NCI-H748 treated with DMSO at 0.1 percent for 48 hours (cell line): Measurements from ENCODE around the gene OSR1.
"Not testable (repeated sequence)": the region's sequence is repeated elsewhere in the genome, so short reads cannot be mapped to it uniquely, and the experiment has no call there.

Experiments used
- DNase-seq: peaks from one replicate; lab custom pipeline; 2025; lab: John Stamatoyannopoulos, UW

Gene OSR1

DNA sequence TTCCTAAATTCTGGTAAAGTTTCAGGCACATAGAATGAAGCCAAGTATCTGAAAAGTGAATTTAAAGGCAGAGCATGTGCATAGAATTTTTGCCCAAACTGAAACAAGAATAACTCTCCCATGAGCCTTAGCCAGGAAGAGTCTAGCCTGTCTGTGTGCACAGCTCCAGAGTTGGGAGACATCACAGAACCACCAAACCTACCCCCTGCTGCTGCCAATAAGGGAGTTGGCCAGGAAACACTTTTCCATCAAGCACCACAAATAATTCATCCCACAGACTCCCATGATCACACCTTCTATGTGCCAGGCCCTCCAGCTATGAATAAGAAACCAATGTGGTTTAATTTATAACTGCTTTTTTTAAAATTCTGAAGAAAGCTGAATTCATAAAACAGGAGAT is 27.0 kb downstream of the OSR1 start:
- no peak for DNase-seq

DNA sequence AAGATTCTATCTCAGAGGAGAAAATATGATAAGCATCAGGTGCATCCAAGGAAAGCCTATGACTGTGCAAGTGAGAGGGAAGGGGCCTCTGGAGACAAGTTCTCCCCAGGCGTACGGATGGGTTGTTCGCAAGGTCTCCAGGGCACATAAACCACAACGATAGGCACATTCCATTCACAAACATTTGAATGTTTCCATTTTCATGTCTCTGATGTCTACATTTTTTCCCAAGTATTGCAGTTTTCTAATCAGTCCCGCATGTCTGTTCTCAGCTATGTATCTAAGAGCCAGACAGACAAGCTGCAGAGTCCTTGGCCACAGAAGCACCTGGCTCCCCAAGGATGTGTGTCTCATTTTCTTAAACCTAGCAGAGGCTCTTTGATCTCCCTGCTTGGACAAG is 28.0 kb downstream of the OSR1 start:
- no peak for DNase-seq

DNA sequence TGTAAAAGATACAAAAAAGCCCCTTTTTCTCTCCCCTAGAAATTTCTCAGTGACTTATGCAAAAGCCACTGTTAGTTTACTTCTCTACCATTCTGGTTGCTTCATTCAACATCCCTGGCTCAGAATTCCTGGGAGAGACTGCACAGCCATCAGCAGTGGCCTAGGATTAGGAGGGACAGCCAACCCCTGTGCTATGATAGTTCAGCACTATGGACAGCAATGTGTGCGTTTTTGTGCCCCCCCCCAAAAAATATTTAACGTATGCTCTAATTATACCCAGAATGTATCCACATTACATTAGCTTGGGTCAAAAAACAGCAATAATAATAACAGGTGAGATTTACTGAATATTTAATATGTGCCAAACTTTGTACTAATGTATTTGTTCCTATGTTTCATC is 29.0 kb downstream of the OSR1 start:
- no peak for DNase-seq

DNA sequence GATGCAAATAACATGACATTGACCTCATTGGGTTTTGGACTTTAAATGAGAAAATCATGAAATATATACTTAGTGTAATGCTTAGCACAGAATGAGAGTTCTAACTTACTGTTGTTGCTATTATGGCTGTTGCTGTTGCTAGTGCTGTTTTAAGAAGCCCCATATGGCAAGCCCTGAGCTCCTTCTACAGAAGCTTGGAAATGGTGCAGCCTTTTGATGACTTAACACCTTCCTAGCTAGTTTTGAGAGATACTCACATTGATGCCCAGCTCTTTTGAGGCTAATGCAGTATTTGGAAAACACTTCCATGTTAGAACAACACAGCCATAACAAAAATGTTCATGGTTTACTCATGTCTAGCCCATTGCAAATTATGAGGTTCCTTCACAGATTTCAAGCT is 30.9 kb downstream of the OSR1 start:
- DNase-seq: no peak

DNA sequence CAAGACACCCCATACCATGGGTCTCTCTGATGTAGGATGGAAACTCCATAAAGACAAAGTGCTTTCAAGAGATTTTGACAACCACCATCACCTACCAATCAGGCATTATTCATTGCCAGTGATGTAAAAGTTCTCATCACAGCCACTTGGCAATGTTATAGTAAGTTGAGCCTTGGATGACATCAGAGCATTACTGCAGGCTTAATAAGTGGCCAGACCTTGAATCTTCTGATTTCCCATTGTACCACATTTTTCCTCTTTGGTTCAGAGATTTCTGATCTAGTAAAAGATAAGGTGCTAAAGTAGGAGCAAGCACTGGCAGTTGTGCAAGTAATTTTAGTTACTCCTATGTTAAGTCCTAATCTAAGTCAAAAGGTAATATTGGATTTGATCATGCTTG is 36.5 kb downstream of the OSR1 start:
- DNase-seq: no peak

DNA sequence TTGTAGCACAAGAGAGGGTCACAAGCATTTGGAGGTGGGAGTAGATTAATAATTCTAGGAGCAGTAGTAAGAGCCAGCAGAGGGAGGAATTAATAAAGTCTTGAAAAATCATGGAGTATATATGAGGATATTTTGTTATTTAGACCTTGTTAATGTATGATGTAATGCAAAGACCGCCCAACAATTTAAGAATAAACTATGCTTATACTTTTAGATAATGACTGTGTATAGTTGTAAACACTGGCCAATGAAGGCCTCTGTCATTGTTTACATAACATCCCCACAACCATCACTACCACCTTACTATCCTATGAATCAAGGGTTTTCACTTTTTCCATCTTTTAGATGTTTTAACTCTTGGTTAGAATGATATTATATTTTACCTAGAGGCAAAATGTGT is 37.6 kb downstream of the OSR1 start:
- no peak for DNase-seq

DNA sequence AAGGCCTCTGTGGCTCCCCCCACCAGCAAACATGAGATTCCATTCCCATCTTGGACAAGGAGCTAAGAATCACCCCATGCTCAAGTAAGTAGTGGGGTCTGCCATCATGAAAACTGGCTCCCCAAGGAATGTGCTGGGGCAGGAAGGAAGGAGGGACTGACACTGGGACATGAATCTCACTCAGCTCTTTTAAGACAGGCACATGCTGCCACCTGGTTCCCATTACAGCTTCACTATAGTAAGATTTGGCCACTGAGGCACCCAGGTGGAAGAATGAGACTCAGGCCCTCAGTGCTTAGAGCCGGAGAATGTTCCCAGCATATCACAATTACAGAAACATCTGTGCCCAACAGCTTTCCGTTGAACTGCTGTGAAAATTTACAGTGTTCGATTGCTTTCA is 38.7 kb downstream of the OSR1 start:
- DNase-seq: no peak

DNA sequence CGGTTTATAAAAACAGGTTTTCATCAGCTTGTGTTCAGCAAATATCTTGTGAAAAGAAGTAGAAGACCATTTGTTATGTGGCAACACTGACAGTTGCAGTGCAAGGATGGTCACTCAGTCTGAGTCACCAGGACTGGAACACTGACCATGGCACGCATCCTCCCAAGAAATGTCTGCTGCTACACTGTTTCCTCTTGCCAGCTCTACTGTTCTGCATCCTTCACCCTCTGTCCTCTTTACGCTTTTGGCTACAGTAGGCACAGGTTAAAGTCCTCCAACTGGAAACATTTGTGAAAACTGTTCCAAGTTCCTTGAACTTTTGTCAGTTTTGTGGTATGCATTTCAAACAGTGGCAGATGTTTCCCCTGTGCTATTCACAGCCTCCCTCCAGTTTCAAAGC is 39.4 kb downstream of the OSR1 start:
- no peak for DNase-seq

DNA sequence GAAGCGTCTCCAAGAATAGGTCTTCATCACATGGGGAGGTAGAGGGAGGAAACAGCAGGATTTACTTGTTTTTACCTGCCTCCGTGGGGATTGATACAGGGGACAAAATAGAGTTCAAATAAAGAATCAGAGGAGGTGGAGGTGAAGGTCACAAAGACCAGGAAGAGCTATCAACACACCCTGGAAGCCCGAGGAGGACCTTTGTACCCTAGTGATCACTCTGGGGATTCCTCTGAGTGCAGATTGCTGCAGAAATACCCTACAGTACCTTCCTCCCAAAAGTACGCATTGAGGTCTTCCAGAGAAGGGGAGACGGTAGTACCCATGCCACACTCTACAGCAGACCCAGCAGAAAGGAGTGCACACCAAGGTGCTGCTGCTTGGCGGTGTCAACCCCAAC is 44.9 kb downstream of the OSR1 start:
- no peak for DNase-seq

DNA sequence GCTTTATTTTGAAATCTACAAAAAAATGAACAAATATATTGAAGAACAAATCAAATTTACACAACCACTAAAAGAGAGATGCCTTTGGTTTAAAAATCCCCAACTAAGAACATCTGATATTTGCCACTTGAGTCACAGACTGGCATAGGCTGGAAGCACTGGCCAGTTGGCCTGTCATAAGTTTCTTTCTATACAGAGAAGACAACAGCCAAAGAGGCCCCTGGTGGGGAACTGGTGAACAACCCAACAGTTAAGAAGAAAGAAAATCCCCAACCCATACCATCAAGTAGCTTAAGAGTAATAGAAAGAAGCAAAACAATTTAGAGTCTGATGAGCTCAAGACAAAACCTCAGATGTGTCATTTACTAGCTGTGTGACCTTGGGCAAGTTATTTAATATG is 45.5 kb downstream of the OSR1 start:
- DNase-seq: no peak

DNA sequence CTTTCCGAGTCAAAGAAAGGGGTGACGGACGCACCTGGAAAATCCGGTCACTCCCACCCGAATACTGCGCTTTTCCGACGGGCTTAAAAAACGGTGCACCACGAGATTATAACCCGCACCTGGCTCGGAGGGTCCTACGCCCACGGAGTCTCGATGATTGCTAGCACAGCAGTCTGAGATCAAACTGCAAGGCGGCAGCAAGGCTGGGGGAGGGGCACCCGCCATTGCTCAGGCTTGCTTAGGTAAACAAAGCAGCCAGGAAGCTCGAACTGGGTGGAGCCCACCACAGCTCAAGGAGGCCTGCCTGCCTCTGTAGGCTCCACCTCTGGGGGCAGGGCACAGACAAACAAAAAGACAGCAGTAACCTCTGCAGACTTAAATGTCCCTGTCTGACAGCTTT is 52.4 kb downstream of the OSR1 start:
- not testable (repeated sequence) for DNase-seq

DNA sequence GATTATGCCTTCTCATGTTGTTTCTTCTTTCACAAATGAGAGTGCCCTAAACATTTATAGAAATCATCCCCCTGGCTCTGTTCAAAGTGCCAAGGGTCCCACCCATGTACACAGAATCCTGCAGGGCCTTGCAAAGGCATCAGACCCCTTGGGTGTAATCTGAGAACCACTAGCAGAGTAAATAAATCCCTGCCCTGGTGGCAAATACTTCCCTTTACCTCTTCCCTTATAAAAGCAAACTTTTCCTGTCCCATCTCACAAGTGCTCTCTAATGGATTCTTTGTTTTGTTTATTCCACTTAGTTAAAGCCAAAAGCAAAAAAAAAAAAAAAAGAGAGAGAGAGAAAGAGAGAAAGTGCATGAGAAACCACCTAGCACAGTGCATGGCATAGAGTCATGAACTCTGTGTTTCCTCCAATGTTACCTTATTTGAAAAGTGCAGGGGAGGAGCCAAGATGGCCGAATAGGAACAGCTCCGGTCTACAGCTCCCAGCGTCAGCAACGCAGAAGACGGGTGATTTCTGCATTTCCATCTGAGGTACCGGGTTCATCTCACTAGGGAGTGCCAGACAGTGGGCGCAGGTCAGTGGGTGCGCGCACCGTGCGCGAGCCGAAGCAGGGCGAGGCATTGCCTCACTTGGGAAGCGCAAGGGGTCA is 52.9 kb downstream of the OSR1 start:
- peak; percentile 71 for DNase-seq

DNA sequence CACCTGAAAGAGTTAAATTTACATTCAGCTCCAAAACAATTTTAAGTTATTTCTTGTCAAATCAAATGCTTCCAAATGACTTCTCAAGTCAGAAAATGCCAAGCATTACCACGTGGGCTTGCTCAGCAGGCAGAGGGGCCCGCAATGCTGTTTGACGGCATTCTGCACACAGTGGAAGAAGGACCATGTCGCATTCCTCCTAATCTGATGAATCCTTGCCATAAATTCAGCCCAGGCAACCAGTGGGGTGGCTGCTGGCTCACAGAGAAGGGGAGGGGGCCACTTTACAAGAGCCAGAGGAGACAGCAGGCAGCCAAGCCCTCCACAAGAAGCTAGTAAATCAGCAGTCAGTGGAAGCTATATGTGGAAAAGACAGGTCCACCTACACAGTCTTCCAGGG is 56.7 kb downstream of the OSR1 start:
- DNase-seq: no peak
